Lower lobe of right lung (tissue), 2 donors: ENCODE measurements around the gene PIWIL1. TPM values are rescaled to one million over a fixed set of nuclear protein-coding genes. Genes with fewer than 3 reads are reported as not detected.

ENCODE experiments used
- ATAC-seq, 2 donors: fragments of 200-7000 bp; cut with Tn5 transposase; one replicate each; pipeline ENCODE4 v1.9.1; 2020 to 2022; ENCODE audit warnings: mild to moderate bottlenecking in 2 of 2, moderate library complexity in 2 of 2
- DNase-seq: peaks from one replicate; pipeline ENCODE4 v3.0.0-alpha.2; 2020
- H3K27ac ChIP-seq: fragments of 200-600 bp; one replicate; pipeline ENCODE4 v1.8.0; 2022
- H3K27me3 ChIP-seq: fragments of 200-600 bp; one replicate; pipeline ENCODE4 v1.8.0; 2022; ENCODE audit warnings: low read depth
- H3K36me3 ChIP-seq: fragments of 200-600 bp; one replicate; pipeline ENCODE4 v1.8.0; 2022; ENCODE audit warnings: mild to moderate bottlenecking
- H3K4me1 ChIP-seq: fragments of 200-600 bp; one replicate; pipeline ENCODE4 v1.8.0; 2022
- H3K4me3 ChIP-seq: fragments of 200-600 bp; one replicate; pipeline ENCODE4 v1.8.0; 2022; ENCODE audit warnings: mild to moderate bottlenecking
- H3K9me3 ChIP-seq: fragments of 200-600 bp; one replicate; pipeline ENCODE4 v1.8.0; 2022
- intact Hi-C: fragments of 100-400 bp; cut with DNase I; formaldehyde crosslinking; loops from one replicate; pipeline ENCODE4 v1.11.0; 2022
- total RNA-seq: library from RNA; stranded (reverse); fragmentation: NEBNext Ultra II Directional; extraction: Animal tissue kit (Norgen Biotek cat#: 25700); gene quantifications from one replicate; pipeline ENCODE4 v1.2.1, GENCODE V29; 2021
- TF ChIP-seq, protein P1 (sequence below): fragments of 200-600 bp; IDR thresholded peaks from one replicate; pipeline ENCODE4 v1.8.0; 2022; ENCODE audit warnings: antibody characterized with exemption, mild to moderate bottlenecking
- donor health status: DM: no; HTN: yes; CAD: no; lungs with severe emphysema.

PIWIL1 gene
- total RNA-seq, 1 donor from 2014 or later: not detected

DNA sequence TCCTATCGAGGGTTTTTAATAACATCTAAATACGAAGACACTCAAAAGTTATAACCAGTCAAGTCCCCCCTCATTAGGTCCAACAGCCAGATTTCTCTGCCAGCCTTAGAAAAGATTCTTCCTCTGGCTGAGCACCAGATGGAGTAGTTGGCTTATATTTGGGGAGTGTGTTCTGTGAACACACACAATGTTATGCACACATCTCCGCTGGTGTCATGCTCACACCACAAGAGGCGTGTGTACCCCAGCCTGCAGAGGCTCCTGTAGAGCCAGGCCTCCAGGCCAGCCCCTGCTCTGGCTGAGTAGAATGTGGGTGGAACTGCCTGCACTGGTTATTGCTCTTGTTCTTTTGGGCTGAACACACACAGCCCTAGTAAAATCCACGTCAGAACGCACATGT lies 64.0 kb downstream of the PIWIL1 start:
- Histone ChIP-seq H3K4me3 (no peak overlapping the region), H3K9me3 (no peaks in the 10 kb centered on the region), H3K4me1 (no peaks in the 10 kb centered on the region), H3K27ac (no peak overlapping the region), H3K27me3 (peaks cover 14% of the 10 kb centered on the region), H3K36me3 (no peaks in the 10 kb centered on the region)
- ATAC-seq: no peak
- DNase-seq: no peak
- intact Hi-C loops: no loop called here
- TF ChIP-seq, protein P1, sequence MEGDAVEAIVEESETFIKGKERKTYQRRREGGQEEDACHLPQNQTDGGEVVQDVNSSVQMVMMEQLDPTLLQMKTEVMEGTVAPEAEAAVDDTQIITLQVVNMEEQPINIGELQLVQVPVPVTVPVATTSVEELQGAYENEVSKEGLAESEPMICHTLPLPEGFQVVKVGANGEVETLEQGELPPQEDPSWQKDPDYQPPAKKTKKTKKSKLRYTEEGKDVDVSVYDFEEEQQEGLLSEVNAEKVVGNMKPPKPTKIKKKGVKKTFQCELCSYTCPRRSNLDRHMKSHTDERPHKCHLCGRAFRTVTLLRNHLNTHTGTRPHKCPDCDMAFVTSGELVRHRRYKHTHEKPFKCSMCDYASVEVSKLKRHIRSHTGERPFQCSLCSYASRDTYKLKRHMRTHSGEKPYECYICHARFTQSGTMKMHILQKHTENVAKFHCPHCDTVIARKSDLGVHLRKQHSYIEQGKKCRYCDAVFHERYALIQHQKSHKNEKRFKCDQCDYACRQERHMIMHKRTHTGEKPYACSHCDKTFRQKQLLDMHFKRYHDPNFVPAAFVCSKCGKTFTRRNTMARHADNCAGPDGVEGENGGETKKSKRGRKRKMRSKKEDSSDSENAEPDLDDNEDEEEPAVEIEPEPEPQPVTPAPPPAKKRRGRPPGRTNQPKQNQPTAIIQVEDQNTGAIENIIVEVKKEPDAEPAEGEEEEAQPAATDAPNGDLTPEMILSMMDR: no peak

DNA sequence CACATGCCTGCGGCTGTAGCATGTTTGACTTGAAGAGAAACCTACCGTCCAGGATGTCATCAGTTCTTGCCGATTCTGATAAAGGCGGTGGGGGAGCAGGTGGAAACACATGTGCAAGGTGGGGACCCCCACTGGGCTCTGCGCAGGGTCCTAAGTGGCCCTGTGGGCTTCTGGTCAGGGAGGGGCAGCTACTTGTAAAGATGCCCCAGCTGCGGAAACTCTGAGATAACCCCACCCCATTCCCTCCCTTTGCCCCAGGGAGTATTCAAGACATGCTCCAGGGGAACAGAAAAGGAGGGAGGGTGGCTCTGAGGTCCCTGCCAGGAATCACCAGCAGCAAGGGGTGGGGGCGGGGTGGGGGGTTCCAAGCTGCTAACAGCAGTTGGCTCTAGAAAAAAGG lies 67.6 kb downstream of the PIWIL1 start:
- Histone ChIP-seq H3K27ac (no peak overlapping the region), H3K4me1 (no peaks in the 10 kb centered on the region), H3K4me3 (no peak overlapping the region), H3K9me3 (no peaks in the 10 kb centered on the region), H3K27me3 (peaks cover 18% of the 10 kb centered on the region), H3K36me3 (no peaks in the 10 kb centered on the region)
- TF ChIP-seq, protein P1: no peak
- DNase-seq (no peak), ATAC-seq (no peak)
- intact Hi-C loops: no loop called here

DNA sequence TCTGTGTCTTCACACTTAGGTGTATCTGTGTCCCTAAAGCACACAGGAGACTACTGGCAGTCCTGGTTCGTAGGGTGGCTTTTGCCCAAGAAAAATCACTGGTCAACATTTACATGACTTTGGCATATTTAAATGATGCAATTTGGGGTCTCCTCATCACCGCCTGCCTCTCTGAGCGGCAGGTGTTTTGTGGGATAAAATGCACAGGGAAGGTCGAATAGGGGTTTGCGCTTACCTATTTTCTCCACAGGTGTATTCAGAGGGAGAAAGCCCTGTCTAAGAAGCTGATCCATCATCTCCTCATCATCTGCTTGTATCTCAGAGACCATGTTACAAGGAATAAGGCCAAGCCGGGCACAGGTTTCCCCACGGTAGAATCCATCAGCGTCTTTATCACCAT lies 74.7 kb downstream of the PIWIL1 start:
- Histone ChIP-seq H3K27me3 (no peaks in the 10 kb centered on the region), H3K36me3 (no peaks in the 10 kb centered on the region), H3K4me1 (no peaks in the 10 kb centered on the region), H3K9me3 (no peaks in the 10 kb centered on the region), H3K27ac (no peak overlapping the region), H3K4me3 (no peak overlapping the region)
- TF ChIP-seq, protein P1: no peak
- DNase-seq: no peak
- intact Hi-C loops: no loop called here
- no peak for ATAC-seq

DNA sequence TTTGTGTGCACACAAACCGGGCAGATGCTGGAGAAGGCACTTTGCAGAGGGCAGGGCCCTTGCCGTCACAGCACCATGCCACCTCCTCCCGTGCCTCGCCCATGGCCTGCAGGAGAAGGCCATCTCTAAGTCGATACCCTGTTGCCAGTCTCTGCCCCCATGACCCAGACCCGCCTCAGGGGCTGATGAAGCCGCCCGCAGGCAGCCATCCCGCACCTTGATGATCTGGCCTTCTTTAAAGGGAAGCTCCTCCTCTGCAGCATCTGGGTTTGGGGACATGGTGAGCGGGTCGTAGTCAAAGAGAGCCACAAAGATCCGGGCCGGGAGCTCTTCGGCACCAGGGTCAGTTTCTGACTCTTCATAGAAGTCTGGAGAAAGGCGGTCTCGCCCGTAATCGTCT lies 76.2 kb downstream of the PIWIL1 start:
- Histone ChIP-seq H3K4me1 (no peaks in the 10 kb centered on the region), H3K9me3 (no peaks in the 10 kb centered on the region), H3K27ac (no peak overlapping the region), H3K4me3 (no peak overlapping the region), H3K36me3 (no peaks in the 10 kb centered on the region), H3K27me3 (no peaks in the 10 kb centered on the region)
- no peak for ATAC-seq
- intact Hi-C loops: no loop called here
- no peak for DNase-seq
- TF ChIP-seq, protein P1: no peak

DNA sequence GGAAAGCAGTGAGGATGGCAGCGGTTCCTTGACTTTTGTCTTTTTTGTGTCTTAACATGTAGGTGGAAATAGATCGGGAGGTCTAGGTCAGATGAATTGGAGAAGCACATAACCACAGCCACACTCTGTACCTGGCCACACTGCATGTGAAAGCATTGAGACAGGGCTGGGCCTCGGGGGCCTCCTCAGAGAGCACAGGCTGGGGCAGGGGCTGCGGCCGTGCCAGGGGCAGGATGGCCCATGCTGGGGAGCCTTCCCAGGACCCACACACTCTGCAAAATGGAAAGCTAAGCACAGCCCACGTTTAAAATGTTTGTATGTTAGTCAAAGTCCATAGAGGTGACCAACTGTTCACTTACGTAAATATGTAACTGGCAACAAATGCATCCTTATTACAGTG lies 76.7 kb downstream of the PIWIL1 start:
- H3K9me3 ChIP-seq: no peaks in the 10 kb centered on the region
- TF ChIP-seq, protein P1: no peak
- no peak overlapping the region for H3K27ac ChIP-seq
- ATAC-seq (no peak), DNase-seq (no peak)
- H3K36me3 ChIP-seq: no peaks in the 10 kb centered on the region
- H3K4me1 ChIP-seq: no peaks in the 10 kb centered on the region
- no peak overlapping the region for H3K4me3 ChIP-seq
- no peaks in the 10 kb centered on the region for H3K27me3 ChIP-seq
- intact Hi-C loops: no loop called here

DNA sequence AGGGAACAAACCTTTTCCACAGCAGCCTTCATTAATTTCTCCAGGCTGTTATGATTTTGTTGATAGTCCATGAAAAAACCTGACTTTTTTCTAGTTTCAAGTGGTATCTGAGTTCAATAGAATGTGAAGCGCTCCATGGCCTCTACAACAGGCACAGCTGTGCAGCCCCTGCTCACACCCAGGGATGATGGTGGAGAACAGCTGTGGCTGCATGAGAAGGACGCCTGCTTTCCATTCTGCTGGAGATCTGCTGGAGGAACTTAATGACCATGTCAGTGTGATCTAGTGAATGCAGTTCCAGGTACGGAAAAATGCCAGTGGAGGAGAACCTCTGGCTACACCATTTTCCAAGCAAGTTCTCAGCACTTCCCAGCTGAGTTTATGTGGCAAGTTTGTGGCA lies 80.6 kb downstream of the PIWIL1 start:
- ATAC-seq: no peak
- no peaks in the 10 kb centered on the region for H3K4me1 ChIP-seq

More for the DNA sequence above, 80.6 kb downstream of the PIWIL1 start:
- H3K4me3 ChIP-seq: no peak overlapping the region
- DNase-seq: no peak
- no peaks in the 10 kb centered on the region for H3K27me3 ChIP-seq
- no peaks in the 10 kb centered on the region for H3K36me3 ChIP-seq
- H3K9me3 ChIP-seq: no peaks in the 10 kb centered on the region
- intact Hi-C loops: no loop called here
- TF ChIP-seq, protein P1: no peak
- H3K27ac ChIP-seq: no peak overlapping the region
